OCI-LY7 (cell line): ENCODE results near the gene CMSS1. TPM values are rescaled to one million over a fixed set of nuclear protein-coding genes. Genes with fewer than 3 reads are reported as not detected.

Experiments used
- BruUV-seq: library from RNA; stranded (reverse); fragments of 400-500 nt; replicated peaks from 2 replicates; lab custom pipeline; 2021; lab: Mats Ljungman, UMichigan
- CTCF ChIA-PET: fragments of 300-600 bp; sonication (Branson Sonifier 250); formaldehyde crosslinking; loops from one replicate; lab custom pipeline; 2022; ENCODE audit warnings: antibody characterized with exemption; ENCODE audit not compliant: unreplicated experiment; lab: Charles Lee
- POLR2A ChIA-PET: fragments of 300-600 bp; sonication (Branson Sonifier 250); formaldehyde crosslinking; loops from one replicate; lab custom pipeline; 2022; ENCODE audit warnings: antibody characterized with exemption; lab: Charles Lee
- DNase-seq: peaks from one replicate; pipeline ENCODE4 v3.0.0-alpha.2; 2015; ENCODE audit warnings: low spot score
- H2AFZ ChIP-seq: fragments of 200-600 bp; sonication (generic), shearing (Covaris generic); 2 replicates; pipeline ENCODE4 v1.6.1; 2014; ENCODE audit warnings: mild to moderate bottlenecking, antibody characterized with exemption, low read length, moderate library complexity
- H3K27ac ChIP-seq: fragments of 200-600 bp; sonication (generic); 2 replicates; pipeline ENCODE4 v1.5.1; 2014; ENCODE audit warnings: mixed run types, low read depth, mild to moderate bottlenecking, moderate library complexity, low read length, inconsistent platforms; ENCODE audit not compliant: poor library complexity, severe bottlenecking
- H3K36me3 ChIP-seq: fragments of 200-600 bp; sonication (generic); 2 replicates; pipeline ENCODE4 v1.6.1; 2014; ENCODE audit warnings: mild to moderate bottlenecking, antibody characterized with exemption, low read length, moderate library complexity, mixed read lengths; ENCODE audit not compliant: insufficient read depth
- H3K4me1 ChIP-seq: fragments of 200-600 bp; sonication (generic); 2 replicates; pipeline ENCODE4 v1.5.1; 2014; ENCODE audit warnings: mild to moderate bottlenecking, low read length; ENCODE audit not compliant: insufficient read depth, poor library complexity, severe bottlenecking
- H3K4me2 ChIP-seq: fragments of 200-600 bp; sonication (generic); 2 replicates; pipeline ENCODE4 v1.6.1; 2014; ENCODE audit warnings: mild to moderate bottlenecking, low read length
- H3K4me3 ChIP-seq: fragments of 200-600 bp; sonication (generic); 2 replicates; pipeline ENCODE4 v1.5.1; 2014; ENCODE audit warnings: mild to moderate bottlenecking, low read depth, low read length; ENCODE audit not compliant: poor library complexity, severe bottlenecking
- H3K79me2 ChIP-seq: fragments of 200-600 bp; sonication (generic); 2 replicates; pipeline ENCODE4 v1.6.1; 2016; ENCODE audit warnings: low read depth, mild to moderate bottlenecking, low read length, moderate library complexity, mixed read lengths; ENCODE audit not compliant: insufficient read depth
- H3K9me2 ChIP-seq: fragments of 200-600 bp; sonication (generic); 2 replicates; pipeline ENCODE4 v1.6.1; 2016; ENCODE audit warnings: mild to moderate bottlenecking, low read length, mixed read lengths; ENCODE audit not compliant: insufficient read depth
- H3K9me3 ChIP-seq: fragments of 200-600 bp; sonication (generic); 2 replicates; pipeline ENCODE4 v1.6.1; 2014; ENCODE audit warnings: mild to moderate bottlenecking, mixed run types, low read length, mixed read lengths
- H4K20me1 ChIP-seq: fragments of 200-600 bp; sonication (generic); 2 replicates; pipeline ENCODE4 v1.6.1; 2014; ENCODE audit warnings: mild to moderate bottlenecking, antibody characterized with exemption, low read length, moderate library complexity, mixed read lengths; ENCODE audit not compliant: insufficient read depth
- CTCF ChIP-seq: fragments of 200-600 bp; sonication (generic); conservative IDR thresholded peaks from 2 replicates; pipeline ENCODE4 v1.5.1; 2014; ENCODE audit warnings: mild to moderate bottlenecking, antibody characterized with exemption, low read length, moderate library complexity, mixed read lengths
- EZH2phosphoT487 ChIP-seq: fragments of 200-600 bp; sonication (generic); IDR thresholded peaks from 2 replicates; pipeline ENCODE4 v1.6.1; 2018; ENCODE audit warnings: low read depth, borderline replicate concordance, mild to moderate bottlenecking, mixed run types, antibody characterized with exemption, low read length, moderate library complexity, mixed read lengths
- intact Hi-C: fragments of 100-400 bp; cut with micrococcal nuclease; formaldehyde crosslinking; loops from one replicate; pipeline ENCODE4 v1.10.0; 2022; ENCODE audit not compliant: unreplicated experiment
- total RNA-seq, 2 experiments: library from RNA; depleted of rRNA in 1 of 2; stranded (reverse); fragments of >200 nt in 1 of 2; shearing (Covaris generic) in 1 of 2; gene quantifications; 2 replicates each; pipeline ENCODE4 v1.2.3, GENCODE V29; 2014 to 2022

The CMSS1 gene
- total RNA-seq, 2 experiments from 2014 or later = 25.7 to 46.6 TPM

- ChIA-PET CTCF (no interaction called here), POLR2A (no interaction called here)
- intact Hi-C loops = no loop called here
- Histone ChIP-seq H3K27ac (no peak overlapping the region), H3K4me3 (no peak overlapping the region), H4K20me1 (0 out of 2 replicates have a peak, but pooled peaks cover 5% of the 10 kb centered on the region), H3K36me3 (no peaks in the 10 kb centered on the region), H3K4me2 (no peak overlapping the region), H3K9me3 (no peaks in the 10 kb centered on the region), H3K9me2 (no peaks in the 10 kb centered on the region), H3K4me1 (peaks cover 7% of the 10 kb centered on the region), H2AFZ (no peak overlapping the region), H3K79me2 (no peaks in the 10 kb centered on the region)
- DNase-seq = no peak
- BruUV-seq = no TSS peak
- TF ChIP-seq CTCF (no peak), EZH2phosphoT487 (no peak)
These were observed 106.2 kb downstream of the CMSS1 start for GRCh38 chr3:99923873-99924272.

GRCh38 chr3:99925584-99926230, 108.0 kb downstream of the CMSS1 start:
- DNase-seq = no peak
- Histone ChIP-seq H3K9me3 (no peaks in the 10 kb centered on the region), H3K9me2 (no peaks in the 10 kb centered on the region), H3K36me3 (no peaks in the 10 kb centered on the region), H2AFZ (no peak overlapping the region), H3K4me1 (peaks cover 6% of the 10 kb centered on the region), H4K20me1 (no peaks in the 10 kb centered on the region), H3K79me2 (no peaks in the 10 kb centered on the region), H3K4me3 (no peak overlapping the region), H3K4me2 (no peak overlapping the region), H3K27ac (no peak overlapping the region)
- TF ChIP-seq CTCF = no peak
- no peak for TF ChIP-seq EZH2phosphoT487
- intact Hi-C loops = no loop called here
- BruUV-seq = no TSS peak
- CTCF ChIA-PET = no interaction called here
- POLR2A ChIA-PET = interaction anchor here (0.5 to 1.6 kb wide), 3 partner anchors 11 to 22 kb away, joined by 3 read pairs; no protein-coding TSS in a partner anchor

- H3K9me3 ChIP-seq = no peaks in the 10 kb centered on the region
- no peaks in the 10 kb centered on the region for H4K20me1 ChIP-seq
- no TSS peak for BruUV-seq
- H3K36me3 ChIP-seq = no peaks in the 10 kb centered on the region
- ChIA-PET CTCF (no interaction called here), POLR2A (interaction anchor here (0.7 to 1.1 kb wide), 2 partner anchors 13 to 94 kb away, joined by 3 to 4 read pairs; no protein-coding TSS in a partner anchor)
- no peak for DNase-seq
- H3K27ac ChIP-seq = no peak overlapping the region
- TF ChIP-seq CTCF (no peak), EZH2phosphoT487 (no peak)
- H3K9me2 ChIP-seq = no peaks in the 10 kb centered on the region
- no peaks in the 10 kb centered on the region for H3K79me2 ChIP-seq
- no peak overlapping the region for H3K4me3 ChIP-seq
- intact Hi-C loops = no loop called here
- H3K4me2 ChIP-seq = no peak overlapping the region
- H2AFZ ChIP-seq = no peak overlapping the region
- no peaks in the 10 kb centered on the region for H3K4me1 ChIP-seq
These were observed 110.2 kb downstream of the CMSS1 start for GRCh38 chr3:99927671-99928457.
